ENCODE results near the gene SLC7A5.
"Not testable (repeated sequence)": the region's sequence is repeated elsewhere in the genome, so short reads cannot be mapped to it uniquely, and the experiment has no call there.

Gene SLC7A5

DNA sequence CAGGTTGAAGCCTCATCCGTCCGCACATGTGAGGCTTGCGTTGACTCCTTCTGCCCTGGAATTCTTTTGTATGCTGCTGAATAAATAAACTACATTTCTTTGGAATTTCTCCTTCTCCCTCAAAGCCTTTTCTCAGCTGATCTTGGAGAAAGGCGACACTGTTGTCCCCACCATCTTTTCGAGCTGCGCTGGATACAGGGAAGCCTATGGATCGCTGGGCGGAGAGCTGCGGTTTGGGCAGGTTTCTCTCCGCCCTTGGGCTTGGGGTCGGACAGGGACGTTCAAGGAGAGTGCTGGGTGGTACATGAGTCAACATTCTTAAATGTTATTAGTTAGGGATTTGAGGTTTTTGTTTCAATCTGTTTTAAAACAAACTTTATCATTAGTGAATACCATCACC, 31.2 kb upstream of the SLC7A5 start:
- not testable (repeated sequence) for H3K36me3 ChIP-seq (ENCODE audit: insufficient read depth, low read depth, low read length); H3K9me3 ChIP-seq (ENCODE audit: insufficient read depth, low read depth, low read length); H3K4me3 ChIP-seq (ENCODE audit: low read length); H3K27ac ChIP-seq (ENCODE audit: low read length); H3K9ac ChIP-seq (ENCODE audit: low read depth, low read length); H3K27me3 ChIP-seq (ENCODE audit: insufficient read depth, low read length); H3K4me1 ChIP-seq (ENCODE audit: insufficient read depth, low read length)

DNA sequence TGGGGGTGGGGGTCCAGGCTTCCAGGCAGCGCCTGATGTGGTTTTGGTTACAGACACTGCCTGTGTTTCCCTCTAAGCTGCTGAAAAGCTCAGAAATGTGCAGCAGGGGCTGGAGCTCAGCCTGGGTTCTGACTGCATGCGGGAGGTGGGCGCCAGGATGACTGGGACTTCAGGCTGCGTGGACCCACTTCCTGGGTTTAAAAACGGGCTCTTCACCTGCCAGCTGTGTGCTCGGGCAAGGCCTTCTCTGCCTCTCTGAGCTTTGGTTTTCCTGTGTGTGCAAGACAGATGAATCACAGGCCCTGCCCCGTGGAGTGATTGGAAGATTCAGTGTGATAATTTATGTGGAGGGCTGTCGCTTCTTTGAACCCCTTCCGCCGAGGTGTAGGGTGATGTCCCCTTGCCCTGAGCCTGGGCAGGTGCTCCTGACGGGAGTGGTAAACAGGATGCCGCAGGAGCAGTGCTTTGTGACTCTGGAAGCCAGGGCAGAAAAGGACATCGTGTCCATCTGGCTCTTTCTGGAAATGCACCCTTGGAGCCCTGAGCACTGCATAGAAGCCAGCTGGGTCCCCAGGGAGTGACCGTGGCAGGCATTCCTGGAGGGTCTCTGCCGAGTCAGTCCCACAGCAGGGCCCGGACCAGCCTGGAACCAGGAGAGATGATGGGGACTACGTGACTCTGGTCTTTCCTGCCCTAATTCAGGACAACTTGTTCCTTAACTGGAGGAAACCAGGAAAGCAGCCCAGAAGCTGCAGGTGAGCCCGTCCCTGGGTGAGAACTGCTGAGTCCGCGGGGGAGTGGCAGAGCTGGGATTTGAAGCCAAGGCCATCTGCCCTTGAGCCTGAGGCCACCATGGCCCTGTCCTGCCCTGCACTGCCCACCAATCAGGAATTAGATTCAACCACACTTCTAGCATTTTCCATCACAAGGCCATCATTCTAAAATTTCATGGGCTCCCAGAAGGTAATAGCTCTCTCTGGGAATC, 28.5 kb upstream of the SLC7A5 start:
- Histone ChIP-seq H3K27me3 (ENCODE audit: insufficient read depth, low read length) (no peaks in the 10 kb centered on the region), H3K4me3 (ENCODE audit: low read length) (no peak overlapping the region), H3K4me1 (ENCODE audit: insufficient read depth, low read length) (no peaks in the 10 kb centered on the region), H3K9ac (ENCODE audit: low read depth, low read length) (no peak overlapping the region), H3K36me3 (ENCODE audit: insufficient read depth, low read depth, low read length) (no peaks in the 10 kb centered on the region), H3K27ac (ENCODE audit: low read length) (no peak overlapping the region), H3K9me3 (ENCODE audit: insufficient read depth, low read depth, low read length) (no peaks in the 10 kb centered on the region)

DNA sequence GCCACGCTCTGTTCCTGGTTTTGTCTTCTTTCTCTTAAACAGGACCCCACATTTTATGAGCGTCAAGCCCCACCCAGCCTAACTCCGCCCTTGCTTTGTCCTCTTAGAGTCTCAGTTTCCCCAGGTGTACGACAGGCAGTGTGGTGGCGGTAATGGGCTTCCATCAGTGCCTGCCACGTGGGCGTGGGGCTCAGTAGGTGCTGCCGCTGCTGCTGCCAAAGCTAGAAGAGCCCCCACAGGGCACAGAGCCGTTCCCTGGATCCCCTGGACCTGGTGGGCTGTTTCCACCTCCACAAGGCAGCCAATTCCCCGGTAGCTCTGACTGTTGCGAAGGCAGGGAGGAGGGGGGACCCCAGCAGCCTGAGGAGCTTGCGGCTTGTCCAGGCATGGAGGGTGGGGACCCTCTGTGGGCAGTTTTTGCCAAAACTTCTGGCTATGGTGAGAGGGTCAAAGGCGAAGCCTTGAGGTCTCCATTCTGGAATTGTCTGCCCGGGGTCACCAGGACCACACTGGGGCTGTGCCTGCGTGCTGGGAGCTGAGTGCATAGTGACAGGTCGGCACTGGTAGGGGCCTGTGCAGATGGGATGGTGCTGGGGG, 27.7 kb upstream of the SLC7A5 start:
- not testable (repeated sequence) for H3K36me3 ChIP-seq (ENCODE audit: insufficient read depth, low read depth, low read length); H3K27me3 ChIP-seq (ENCODE audit: insufficient read depth, low read length); H3K27ac ChIP-seq (ENCODE audit: low read length); H3K4me3 ChIP-seq (ENCODE audit: low read length); H3K9ac ChIP-seq (ENCODE audit: low read depth, low read length); H3K4me1 ChIP-seq (ENCODE audit: insufficient read depth, low read length); H3K9me3 ChIP-seq (ENCODE audit: insufficient read depth, low read depth, low read length)

DNA sequence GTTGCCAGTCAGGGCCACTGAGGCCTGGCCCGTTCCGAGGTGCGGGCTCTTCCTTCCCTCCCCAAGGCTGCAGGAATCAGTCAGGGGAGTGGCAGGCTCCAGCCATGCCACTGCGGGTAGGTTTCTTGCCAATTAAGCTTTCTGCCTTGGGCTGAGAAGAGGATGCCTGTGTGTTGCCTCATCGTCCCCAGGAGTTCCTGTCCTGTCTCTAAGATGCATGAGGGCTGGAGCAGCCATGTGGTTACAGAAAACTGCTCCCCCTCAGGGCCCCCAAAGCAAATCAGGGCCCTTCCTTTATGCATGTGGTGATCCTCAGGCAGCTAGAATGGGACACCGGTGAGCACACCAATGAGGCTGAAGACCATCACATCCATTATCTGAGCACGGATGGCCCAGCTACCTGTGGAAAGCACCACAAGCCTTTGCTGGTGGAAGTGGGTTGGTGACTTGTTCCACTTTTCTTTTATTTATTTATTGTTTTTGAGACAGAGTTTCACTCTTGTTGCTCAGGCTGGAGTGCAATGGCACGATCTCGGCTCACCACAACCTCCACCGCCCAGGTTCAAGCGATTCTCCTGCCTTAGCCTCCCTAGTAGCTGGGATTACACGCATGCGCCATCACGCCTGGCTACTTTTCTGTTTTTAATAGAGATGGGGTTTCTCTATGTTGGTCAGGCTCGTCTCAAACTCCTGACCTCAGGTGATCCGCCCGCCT, 27.0 kb upstream of the SLC7A5 start:
- H3K9ac ChIP-seq (ENCODE audit: low read depth, low read length); H3K27me3 ChIP-seq (ENCODE audit: insufficient read depth, low read length); H3K27ac ChIP-seq (ENCODE audit: low read length); H3K36me3 ChIP-seq (ENCODE audit: insufficient read depth, low read depth, low read length); H3K4me3 ChIP-seq (ENCODE audit: low read length); H3K4me1 ChIP-seq (ENCODE audit: insufficient read depth, low read length); H3K9me3 ChIP-seq (ENCODE audit: insufficient read depth, low read depth, low read length): not testable (repeated sequence)

DNA sequence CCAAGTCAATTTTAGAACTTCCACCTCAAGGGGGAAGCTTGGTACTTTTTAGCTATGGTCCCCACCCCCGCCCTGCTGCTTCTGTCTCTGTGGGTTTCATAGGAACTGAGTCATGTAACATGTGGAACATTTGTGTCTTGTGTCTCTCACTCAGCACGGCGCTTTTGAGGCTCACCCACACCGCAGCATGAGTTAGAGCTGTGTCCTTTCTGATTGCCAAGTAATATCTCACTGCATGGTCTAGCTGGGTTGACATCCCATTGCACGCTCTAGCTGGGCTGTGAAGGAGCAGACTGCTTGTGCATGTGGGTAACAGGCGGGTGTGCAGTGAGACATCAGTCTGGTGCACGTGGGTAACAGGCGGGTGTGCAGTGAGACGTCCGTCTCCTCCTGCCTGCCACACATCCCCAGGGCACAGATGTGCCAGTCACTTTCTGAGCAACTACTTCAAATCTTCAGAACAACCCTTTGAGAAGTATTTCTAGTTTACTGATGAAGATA, 26.4 kb upstream of the SLC7A5 start:
- no peaks in the 10 kb centered on the region for H3K9me3 ChIP-seq (ENCODE audit: insufficient read depth, low read depth, low read length)
- no peak overlapping the region for H3K4me3 ChIP-seq (ENCODE audit: low read length)
- H3K9ac ChIP-seq (ENCODE audit: low read depth, low read length): no peak overlapping the region
- no peak overlapping the region for H3K27ac ChIP-seq (ENCODE audit: low read length)
- no peaks in the 10 kb centered on the region for H3K4me1 ChIP-seq (ENCODE audit: insufficient read depth, low read length)
- H3K27me3 ChIP-seq (ENCODE audit: insufficient read depth, low read length): no peaks in the 10 kb centered on the region
- no peaks in the 10 kb centered on the region for H3K36me3 ChIP-seq (ENCODE audit: insufficient read depth, low read depth, low read length)

DNA sequence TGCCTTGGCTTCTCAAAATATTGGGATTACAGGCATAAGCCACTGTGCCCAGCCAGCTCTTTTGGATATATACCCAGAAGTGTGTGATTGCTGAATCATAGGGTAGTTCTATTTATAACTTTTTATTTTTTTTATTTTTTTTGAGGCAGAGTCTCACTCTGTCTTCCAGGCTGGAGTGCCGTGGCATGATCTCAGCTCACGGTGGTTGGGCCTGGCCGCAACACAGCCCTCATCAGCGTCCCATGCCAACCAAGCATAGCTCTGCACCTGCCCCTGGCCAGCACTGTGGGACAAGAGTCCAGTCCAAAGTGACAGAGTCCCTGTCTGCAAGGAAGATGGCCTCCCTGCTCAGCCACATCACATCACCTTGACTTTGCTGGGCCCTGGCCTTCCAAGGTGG, 24.7 kb upstream of the SLC7A5 start:
- H3K4me3 ChIP-seq (ENCODE audit: low read length); H3K36me3 ChIP-seq (ENCODE audit: insufficient read depth, low read depth, low read length); H3K27me3 ChIP-seq (ENCODE audit: insufficient read depth, low read length); H3K9ac ChIP-seq (ENCODE audit: low read depth, low read length); H3K27ac ChIP-seq (ENCODE audit: low read length); H3K4me1 ChIP-seq (ENCODE audit: insufficient read depth, low read length); H3K9me3 ChIP-seq (ENCODE audit: insufficient read depth, low read depth, low read length): not testable (repeated sequence)

DNA sequence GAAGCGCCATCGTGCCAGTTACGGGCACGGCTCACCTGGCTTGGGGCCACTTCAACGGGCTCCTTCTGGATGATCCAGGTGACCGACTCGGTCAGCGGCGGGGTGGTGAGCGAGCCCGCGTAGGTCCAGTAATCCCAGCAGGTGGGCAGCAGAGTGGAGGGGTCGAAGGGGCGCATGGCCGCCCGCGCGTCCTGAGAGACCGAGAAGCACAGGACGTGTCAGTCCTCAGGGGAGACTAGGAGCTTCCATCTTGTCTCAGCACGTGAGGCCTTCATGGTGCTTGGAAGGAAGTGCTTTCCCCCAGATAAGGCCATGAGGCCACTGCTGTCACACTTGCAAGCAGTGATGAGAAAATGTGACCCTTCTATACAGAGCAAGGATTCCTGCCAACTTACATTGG, 22.5 kb upstream of the SLC7A5 start:
- Histone ChIP-seq H3K4me1 (ENCODE audit: insufficient read depth, low read length) (no peaks in the 10 kb centered on the region), H3K27ac (ENCODE audit: low read length) (no peak overlapping the region)

DNA sequence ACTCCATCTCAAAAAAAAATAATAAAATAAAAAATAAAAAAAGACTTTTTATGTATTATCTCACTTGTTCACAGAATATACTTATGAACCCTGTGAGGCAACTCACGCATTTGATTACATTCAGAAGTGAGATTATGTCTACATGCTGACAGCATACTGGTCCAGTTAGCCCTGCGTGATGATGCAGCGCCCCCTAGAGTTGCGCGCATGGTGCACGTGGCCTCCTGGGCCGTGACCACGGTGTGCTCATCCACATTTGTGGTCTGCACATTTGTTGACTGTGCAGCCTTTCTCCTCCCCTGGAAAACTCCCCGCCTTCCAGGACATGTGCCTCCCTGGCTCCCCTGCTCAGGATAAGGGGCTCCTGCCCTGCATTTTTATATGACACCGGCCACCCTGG, 20.5 kb upstream of the SLC7A5 start:
- not testable (repeated sequence) for H3K27ac ChIP-seq (ENCODE audit: low read length)

More for the DNA sequence above, 22.5 kb upstream of the SLC7A5 start:
- H3K4me3 ChIP-seq (ENCODE audit: low read length): no peak overlapping the region
- H3K36me3 ChIP-seq (ENCODE audit: insufficient read depth, low read depth, low read length): no peaks in the 10 kb centered on the region
- no peaks in the 10 kb centered on the region for H3K27me3 ChIP-seq (ENCODE audit: insufficient read depth, low read length)
- no peak overlapping the region for H3K9ac ChIP-seq (ENCODE audit: low read depth, low read length)
- no peaks in the 10 kb centered on the region for H3K9me3 ChIP-seq (ENCODE audit: insufficient read depth, low read depth, low read length)

DNA sequence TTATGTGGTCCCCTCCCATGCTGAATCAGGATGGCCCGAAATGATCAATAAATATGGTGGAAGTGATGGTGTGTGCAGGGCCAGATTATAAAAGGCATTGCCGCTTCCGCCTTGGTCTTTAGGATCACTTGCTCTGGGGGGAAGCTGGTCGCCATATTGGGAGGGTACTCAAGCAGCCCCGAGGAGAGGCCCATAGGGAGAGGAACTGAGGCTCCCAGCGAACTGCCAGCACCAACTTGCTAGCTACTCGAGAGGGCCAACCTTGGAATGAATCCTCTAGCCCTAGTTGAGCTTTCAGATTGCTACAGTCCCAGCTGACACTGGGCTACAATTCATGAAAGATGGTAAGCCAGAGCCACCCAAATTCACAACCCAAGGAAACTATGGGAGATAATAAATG, 19.0 kb upstream of the SLC7A5 start:
- H3K4me3 ChIP-seq (ENCODE audit: low read length); H3K9ac ChIP-seq (ENCODE audit: low read depth, low read length); H3K27me3 ChIP-seq (ENCODE audit: insufficient read depth, low read length); H3K36me3 ChIP-seq (ENCODE audit: insufficient read depth, low read depth, low read length); H3K27ac ChIP-seq (ENCODE audit: low read length); H3K9me3 ChIP-seq (ENCODE audit: insufficient read depth, low read depth, low read length); H3K4me1 ChIP-seq (ENCODE audit: insufficient read depth, low read length): not testable (repeated sequence)

More for the DNA sequence above, 20.5 kb upstream of the SLC7A5 start:
- H3K4me3 ChIP-seq (ENCODE audit: low read length); H3K4me1 ChIP-seq (ENCODE audit: insufficient read depth, low read length); H3K27me3 ChIP-seq (ENCODE audit: insufficient read depth, low read length); H3K9me3 ChIP-seq (ENCODE audit: insufficient read depth, low read depth, low read length); H3K36me3 ChIP-seq (ENCODE audit: insufficient read depth, low read depth, low read length); H3K9ac ChIP-seq (ENCODE audit: low read depth, low read length): not testable (repeated sequence)

DNA sequence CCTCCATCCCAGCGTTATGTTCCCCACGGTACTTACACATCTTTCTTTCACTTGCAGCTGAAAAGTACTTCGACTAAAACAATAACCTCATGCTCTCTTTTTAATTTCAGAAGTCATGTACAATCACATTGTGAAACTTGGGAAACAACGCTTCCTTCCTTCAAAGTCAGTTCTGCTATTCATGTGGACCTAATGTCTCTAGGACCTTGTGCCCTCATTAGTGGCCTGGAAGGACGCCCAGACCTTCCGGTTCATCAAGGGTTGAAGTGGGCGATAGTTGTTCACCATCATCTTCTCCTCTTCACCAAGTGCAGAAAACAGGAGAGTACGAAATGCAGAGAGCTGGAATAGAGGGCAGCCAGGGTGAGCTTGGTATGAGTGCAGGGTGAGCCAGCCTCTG, 18.6 kb upstream of the SLC7A5 start:
- not testable (repeated sequence) for H3K4me1 ChIP-seq (ENCODE audit: insufficient read depth, low read length); H3K27ac ChIP-seq (ENCODE audit: low read length); H3K4me3 ChIP-seq (ENCODE audit: low read length); H3K36me3 ChIP-seq (ENCODE audit: insufficient read depth, low read depth, low read length); H3K27me3 ChIP-seq (ENCODE audit: insufficient read depth, low read length); H3K9ac ChIP-seq (ENCODE audit: low read depth, low read length); H3K9me3 ChIP-seq (ENCODE audit: insufficient read depth, low read depth, low read length)

DNA sequence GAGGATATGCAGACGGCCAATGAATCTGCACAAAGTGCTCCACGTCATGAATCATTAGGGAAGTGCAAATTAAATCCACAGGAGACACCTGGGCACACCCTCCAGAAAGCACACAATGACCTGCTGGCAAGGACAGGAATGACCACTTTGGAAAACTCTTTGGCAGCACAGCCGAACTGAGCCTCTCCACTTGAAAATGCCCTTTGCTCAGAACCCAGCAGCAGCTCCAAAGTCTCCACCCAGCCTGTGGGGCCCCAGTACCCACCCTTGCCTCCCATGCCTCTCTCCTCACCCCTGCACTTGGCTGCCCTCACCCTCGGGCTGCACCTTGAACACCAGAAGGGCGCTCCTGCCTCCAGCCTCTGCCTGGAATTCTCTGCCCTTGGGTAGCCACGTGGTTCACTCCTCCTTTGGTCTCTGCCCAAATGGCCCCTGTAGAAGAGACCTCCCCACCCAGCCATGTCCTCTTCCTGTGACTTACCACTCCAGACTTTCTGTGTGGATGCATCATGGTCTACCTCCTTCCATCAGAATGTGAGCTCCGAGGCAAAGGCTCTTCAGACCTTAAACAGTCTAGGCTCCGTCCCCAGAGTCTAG, 16.2 kb upstream of the SLC7A5 start:
- not testable (repeated sequence) for H3K27me3 ChIP-seq (ENCODE audit: insufficient read depth, low read length); H3K36me3 ChIP-seq (ENCODE audit: insufficient read depth, low read depth, low read length); H3K4me1 ChIP-seq (ENCODE audit: insufficient read depth, low read length); H3K9ac ChIP-seq (ENCODE audit: low read depth, low read length); H3K27ac ChIP-seq (ENCODE audit: low read length); H3K9me3 ChIP-seq (ENCODE audit: insufficient read depth, low read depth, low read length); H3K4me3 ChIP-seq (ENCODE audit: low read length)

Data from iPS-20b (cell line).